ENCODE measurements around the gene WNT3. TPM values are rescaled to one million over a fixed set of nuclear protein-coding genes. Genes with fewer than 3 reads are reported as not detected.

Gene WNT3
- total RNA-seq, 3 donors from 2014 or later (not counting 1 experiment from before 2014, with no cell fraction given) = 0.07 to 1.4 (median 0.30) TPM

GRCh38 chr17:46796524-46796923 is 22.0 kb downstream of the WNT3 start:
- Mint-ChIP-seq H3K27me3 (ENCODE audit: low read depth in 2 of 2) (peaks cover 9 to 18% of the 10 kb centered on the region in 2 donors), H3K36me3 (no peaks in the 10 kb centered on the region), H3K4me3 (no peak overlapping the region), H3K9me3 (no peaks in the 10 kb centered on the region), H3K27ac (no peak overlapping the region), H3K4me1 (no peaks in the 10 kb centered on the region)
- no peak overlapping the region for H3K4me3 ChIP-seq (ENCODE audit: low read length)
- no peaks in the 10 kb centered on the region for H3K27me3 ChIP-seq (ENCODE audit: control insufficient read depth, insufficient read depth, low read length)
- H3K4me1 ChIP-seq (ENCODE audit: control insufficient read depth, insufficient read depth, low read length) = no peaks in the 10 kb centered on the region
- H3K9me3 ChIP-seq (ENCODE audit: control insufficient read depth, insufficient read depth, low read length) = no peaks in the 10 kb centered on the region
- no peak overlapping the region for H3K27ac ChIP-seq (ENCODE audit: low read length)
- DNase-seq (no peak), ATAC-seq (no peak)
- intact Hi-C loops (cut with micrococcal nuclease) = no loop called here
- 82% methylated on average over 7 of the region's 7 CpGs for WGBS (ENCODE audit: insufficient coverage)
- TF ChIP-seq CTCF (IDR thresholded peaks at IDR 0.05) = no peak
- H3K36me3 ChIP-seq (ENCODE audit: control insufficient read depth, insufficient read depth, low read length) = no peaks in the 10 kb centered on the region

DNA sequence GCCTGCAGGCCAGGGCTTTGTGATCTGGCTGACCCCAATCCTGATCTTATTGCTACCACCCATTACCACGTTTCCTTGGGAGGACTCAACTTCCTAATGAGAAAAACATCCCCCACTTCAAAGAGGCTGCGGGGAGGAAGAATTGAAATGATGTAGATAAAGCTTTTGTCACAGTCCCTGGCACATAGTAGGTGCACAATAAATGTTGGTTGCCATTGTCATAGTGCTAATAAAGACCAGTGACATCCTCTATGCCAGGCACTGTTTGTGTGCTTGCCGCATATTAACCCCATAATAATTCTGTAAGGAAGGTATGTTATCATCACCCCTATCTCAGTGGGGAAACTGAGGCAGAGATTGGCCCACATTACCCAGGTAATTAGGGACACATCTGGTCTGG is 22.4 kb downstream of the WNT3 start:
- Mint-ChIP-seq H3K27me3 (ENCODE audit: low read depth in 2 of 2) (peaks cover 12 to 22% of the 10 kb centered on the region in 2 donors), H3K4me1 (no peaks in the 10 kb centered on the region), H3K9me3 (no peaks in the 10 kb centered on the region), H3K36me3 (no peaks in the 10 kb centered on the region), H3K27ac (no peak overlapping the region), H3K4me3 (no peak overlapping the region)
- Histone ChIP-seq H3K4me1 (ENCODE audit: control insufficient read depth, insufficient read depth, low read length) (no peaks in the 10 kb centered on the region), H3K4me3 (ENCODE audit: low read length) (no peak overlapping the region), H3K27me3 (ENCODE audit: control insufficient read depth, insufficient read depth, low read length) (no peaks in the 10 kb centered on the region), H3K9me3 (ENCODE audit: control insufficient read depth, insufficient read depth, low read length) (no peaks in the 10 kb centered on the region), H3K36me3 (ENCODE audit: control insufficient read depth, insufficient read depth, low read length) (no peaks in the 10 kb centered on the region), H3K27ac (ENCODE audit: low read length) (no peak overlapping the region)
- no peak for DNase-seq
- intact Hi-C loops (cut with micrococcal nuclease) = no loop called here
- 100% methylated on average over 1 of the region's 3 CpGs for WGBS (ENCODE audit: insufficient coverage)
- no peak for ATAC-seq
- TF ChIP-seq CTCF (IDR thresholded peaks at IDR 0.05) = no peak

DNA sequence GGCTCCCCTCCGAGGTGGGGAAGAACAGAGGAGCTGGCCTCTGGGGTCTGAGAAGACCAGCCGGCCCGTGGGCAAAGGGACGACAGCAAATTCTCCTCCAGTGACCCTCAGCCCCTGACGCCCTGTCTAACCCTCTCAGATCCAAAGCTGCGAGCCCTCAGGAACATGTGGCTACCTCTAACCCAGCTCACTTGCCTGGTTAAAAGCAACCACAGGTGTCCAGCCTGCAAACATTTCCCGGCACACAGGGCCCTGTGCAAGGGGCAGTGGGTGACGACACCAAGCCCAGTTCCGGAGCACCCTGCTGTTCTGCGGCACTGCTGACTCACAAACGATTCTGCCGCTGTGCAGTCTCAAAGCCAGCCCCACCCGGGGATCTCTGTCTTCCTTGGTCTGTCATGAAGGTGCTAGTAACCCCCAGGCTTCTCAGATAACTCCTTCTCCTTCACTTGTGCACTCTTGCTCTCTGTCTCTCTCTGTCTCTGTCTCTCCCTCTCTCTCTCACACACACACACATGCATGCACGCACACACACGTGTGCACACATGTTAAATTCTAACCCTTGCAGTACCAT is 23.0 kb downstream of the WNT3 start:
- H3K27ac Mint-ChIP-seq = no peak overlapping the region

More for the DNA sequence above, 23.0 kb downstream of the WNT3 start:
- H3K9me3 Mint-ChIP-seq = no peaks in the 10 kb centered on the region
- Histone ChIP-seq H3K27me3 (ENCODE audit: control insufficient read depth, insufficient read depth, low read length) (no peaks in the 10 kb centered on the region), H3K27ac (ENCODE audit: low read length) (no peak overlapping the region), H3K4me1 (ENCODE audit: control insufficient read depth, insufficient read depth, low read length) (no peaks in the 10 kb centered on the region), H3K9me3 (ENCODE audit: control insufficient read depth, insufficient read depth, low read length) (no peaks in the 10 kb centered on the region), H3K4me3 (ENCODE audit: low read length) (no peak overlapping the region), H3K36me3 (ENCODE audit: control insufficient read depth, insufficient read depth, low read length) (no peaks in the 10 kb centered on the region)
- H3K4me3 Mint-ChIP-seq = no peak overlapping the region
- 81% methylated on average over 14 of the region's 15 CpGs for WGBS (ENCODE audit: insufficient coverage)
- no peaks in the 10 kb centered on the region for H3K36me3 Mint-ChIP-seq
- H3K4me1 Mint-ChIP-seq = no peaks in the 10 kb centered on the region
- no peak for TF ChIP-seq CTCF (IDR thresholded peaks at IDR 0.05)
- intact Hi-C loops (cut with micrococcal nuclease) = no loop called here
- ATAC-seq = no peak
- H3K27me3 Mint-ChIP-seq (ENCODE audit: low read depth in 2 of 2) = peaks cover 18 to 24% of the 10 kb centered on the region in 2 donors
- no peak for DNase-seq

Measured in natural killer cell (primary cell).